Keratinocyte (primary cell): ENCODE data around the gene IRF2BP2. TPM values are rescaled to one million over a fixed set of nuclear protein-coding genes. Genes with fewer than 3 reads are reported as not detected.
A peak's percentile ranks its signal among the peaks of the same experiment; 100 is the strongest.

Experiments used
- DNase-seq: peaks from one replicate; pipeline ENCODE4 v3.0.0-alpha.2; 2011; ENCODE audit warnings: low read depth, missing footprints, low spot score
- FAIRE-seq: peaks from 2 replicates; lab custom pipeline; 2011; peaks lifted over from hg19 to GRCh38; lab: Jason Lieb, UNC
- H2AFZ ChIP-seq: 2 replicates; pipeline ENCODE4 v1.6.0; 2012; ENCODE audit warnings: low read length, control low read depth, inconsistent platforms; ENCODE audit not compliant: control insufficient read depth
- H3K27ac ChIP-seq: 2 replicates; pipeline ENCODE4 v1.5.1; 2011; ENCODE audit warnings: low read length; ENCODE audit not compliant: control insufficient read depth, insufficient read depth
- H3K27me3 ChIP-seq: 3 replicates; pipeline ENCODE4 v1.6.0; 2011; ENCODE audit warnings: low read length; ENCODE audit not compliant: control insufficient read depth, insufficient read depth; ENCODE audit errors: extremely low read depth
- H3K36me3 ChIP-seq, 2 experiments: 2 replicates in 1 of 2; 3 replicates in 1 of 2; pipeline ENCODE4 v1.5.1; 2011; ENCODE audit warnings: low read length in 2 of 2, mild to moderate bottlenecking in 1 of 2; ENCODE audit not compliant: control insufficient read depth in 2 of 2, insufficient read depth in 2 of 2; ENCODE audit errors: extremely low read depth in 1 of 2
- H3K4me1 ChIP-seq: 3 replicates; pipeline ENCODE4 v1.5.1; 2011; ENCODE audit warnings: low read length; ENCODE audit not compliant: control insufficient read depth, insufficient read depth; ENCODE audit errors: extremely low read depth
- H3K4me2 ChIP-seq: 3 replicates; pipeline ENCODE4 v1.6.0; 2011; ENCODE audit warnings: low read depth, low read length; ENCODE audit not compliant: control insufficient read depth, insufficient read depth; ENCODE audit errors: extremely low read depth
- H3K4me3 ChIP-seq, 3 experiments: fragments of 200-600 bp in 1 of 3; sonication (generic) in 1 of 3; 2 replicates in 2 of 3; 3 replicates in 1 of 3; pipeline ENCODE4 v1.5.1; 2011 to 2016; ENCODE audit warnings: low read length in 3 of 3, mild to moderate bottlenecking in 3 of 3, control low read depth in 2 of 3, inconsistent platforms in 1 of 3, low read depth in 1 of 3, mixed read lengths in 1 of 3, mixed run types in 1 of 3, moderate library complexity in 1 of 3; ENCODE audit not compliant: control insufficient read depth in 2 of 3, insufficient read depth in 2 of 3; ENCODE audit errors: extremely low read depth in 1 of 3
- H3K79me2 ChIP-seq: 2 replicates; pipeline ENCODE4 v1.6.0; 2012; ENCODE audit warnings: low read length; ENCODE audit not compliant: control insufficient read depth, insufficient read depth
- H3K9ac ChIP-seq: 3 replicates; pipeline ENCODE4 v1.6.0; 2011; ENCODE audit warnings: low read length; ENCODE audit not compliant: control insufficient read depth, insufficient read depth; ENCODE audit errors: extremely low read depth
- H3K9me1 ChIP-seq: 3 replicates; pipeline ENCODE4 v1.6.0; 2011; ENCODE audit warnings: low read length; ENCODE audit not compliant: control insufficient read depth, insufficient read depth; ENCODE audit errors: extremely low read depth
- H3K9me3 ChIP-seq: 2 replicates; pipeline ENCODE4 v1.5.1; 2012; ENCODE audit warnings: low read depth, low read length; ENCODE audit not compliant: control insufficient read depth
- H4K20me1 ChIP-seq: 3 replicates; pipeline ENCODE4 v1.6.0; 2011; ENCODE audit warnings: low read length; ENCODE audit not compliant: control insufficient read depth, insufficient read depth; ENCODE audit errors: extremely low read depth
- EZH2 ChIP-seq: IDR thresholded peaks from one replicate; pipeline ENCODE4 v1.6.1; 2012; ENCODE audit warnings: inconsistent platforms, mild to moderate bottlenecking, low read length, moderate library complexity
- dilution Hi-C: fragments of 300-500 bp; cut with MboI; formaldehyde crosslinking; loops from one replicate; pipeline ENCODE4 v1.7.0; 2020; ENCODE audit warnings: low sequenced_read_pairs; ENCODE audit not compliant: extremely low pct_ligation_motif_present
- polyA plus RNA-seq, 5 experiments: library from polyadenylated mRNA; depleted of rRNA in 3 of 5; stranded (reverse) in 3 of 5; stranded (forward) in 1 of 5; unstranded in 1 of 5; fragments of >200 nt; gene quantifications; 1 replicate in 1 of 5; 2 replicates in 3 of 5; 3 replicates in 1 of 5; pipeline versions ENCODE4 v1.2.1 to v1.2.3, GENCODE V29; 2011 to 2012; ENCODE audit warnings: missing spikeins in 2 of 5, low read depth in 1 of 5, low replicate concordance in 1 of 5
- TF ChIP-seq, protein P1 (sequence below), 3 experiments: IDR thresholded peaks in 1 of 3; conservative IDR thresholded peaks in 1 of 3; optimal IDR thresholded peaks in 1 of 3; 2 replicates in 2 of 3; 3 replicates in 1 of 3; pipeline versions ENCODE3 to v1.5.1; 2011; ENCODE audit warnings: low read length in 3 of 3, mild to moderate bottlenecking in 3 of 3, moderate library complexity in 2 of 3, control low read depth in 1 of 3, inconsistent platforms in 1 of 3; ENCODE audit not compliant: insufficient read depth in 2 of 3; ENCODE audit errors: extremely low read depth in 1 of 3

IRF2BP2 gene
- polyA plus RNA-seq, 1 donor (not counting 4 experiments of a cell fraction or from before 2014, with no cell fraction given), result 29.9 TPM

- no peaks in the 10 kb centered on the region for H3K36me3 ChIP-seq
- peaks cover 12% of the 10 kb centered on the region for H3K4me1 ChIP-seq
- dilution Hi-C loops, result no loop called here
- H3K9me1 ChIP-seq, result no peaks in the 10 kb centered on the region
- H3K4me2 ChIP-seq, result no peak overlapping the region
- no peaks in the 10 kb centered on the region for H3K79me2 ChIP-seq
- H3K27ac ChIP-seq, result no peak overlapping the region
- no peak for TF ChIP-seq EZH2
- TF ChIP-seq, protein P1, sequence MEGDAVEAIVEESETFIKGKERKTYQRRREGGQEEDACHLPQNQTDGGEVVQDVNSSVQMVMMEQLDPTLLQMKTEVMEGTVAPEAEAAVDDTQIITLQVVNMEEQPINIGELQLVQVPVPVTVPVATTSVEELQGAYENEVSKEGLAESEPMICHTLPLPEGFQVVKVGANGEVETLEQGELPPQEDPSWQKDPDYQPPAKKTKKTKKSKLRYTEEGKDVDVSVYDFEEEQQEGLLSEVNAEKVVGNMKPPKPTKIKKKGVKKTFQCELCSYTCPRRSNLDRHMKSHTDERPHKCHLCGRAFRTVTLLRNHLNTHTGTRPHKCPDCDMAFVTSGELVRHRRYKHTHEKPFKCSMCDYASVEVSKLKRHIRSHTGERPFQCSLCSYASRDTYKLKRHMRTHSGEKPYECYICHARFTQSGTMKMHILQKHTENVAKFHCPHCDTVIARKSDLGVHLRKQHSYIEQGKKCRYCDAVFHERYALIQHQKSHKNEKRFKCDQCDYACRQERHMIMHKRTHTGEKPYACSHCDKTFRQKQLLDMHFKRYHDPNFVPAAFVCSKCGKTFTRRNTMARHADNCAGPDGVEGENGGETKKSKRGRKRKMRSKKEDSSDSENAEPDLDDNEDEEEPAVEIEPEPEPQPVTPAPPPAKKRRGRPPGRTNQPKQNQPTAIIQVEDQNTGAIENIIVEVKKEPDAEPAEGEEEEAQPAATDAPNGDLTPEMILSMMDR (optimal IDR thresholded peaks at IDR 0.05 in 1 of 3, IDR thresholded peaks at IDR 0.05 in 1 of 3, conservative IDR thresholded peaks at IDR 0.05 in 1 of 3; ENCODE audit: extremely low read depth in 1 of 3, insufficient read depth in 2 of 3, low read length in 3 of 3), result no peak
- no peak overlapping the region for H3K4me3 ChIP-seq
- no peaks in the 10 kb centered on the region for H4K20me1 ChIP-seq
- no peak overlapping the region for H3K9ac ChIP-seq
- H3K9me3 ChIP-seq, result no peaks in the 10 kb centered on the region
- DNase-seq, result no peak
- peak; percentile 46 for FAIRE-seq
- no peaks in the 10 kb centered on the region for H3K27me3 ChIP-seq
- H2AFZ ChIP-seq, result peak overlapping the region; percentile 4
Measured at GRCh38 chr1:234624724-234625117, 14.7 kb upstream of the IRF2BP2 start.

DNA sequence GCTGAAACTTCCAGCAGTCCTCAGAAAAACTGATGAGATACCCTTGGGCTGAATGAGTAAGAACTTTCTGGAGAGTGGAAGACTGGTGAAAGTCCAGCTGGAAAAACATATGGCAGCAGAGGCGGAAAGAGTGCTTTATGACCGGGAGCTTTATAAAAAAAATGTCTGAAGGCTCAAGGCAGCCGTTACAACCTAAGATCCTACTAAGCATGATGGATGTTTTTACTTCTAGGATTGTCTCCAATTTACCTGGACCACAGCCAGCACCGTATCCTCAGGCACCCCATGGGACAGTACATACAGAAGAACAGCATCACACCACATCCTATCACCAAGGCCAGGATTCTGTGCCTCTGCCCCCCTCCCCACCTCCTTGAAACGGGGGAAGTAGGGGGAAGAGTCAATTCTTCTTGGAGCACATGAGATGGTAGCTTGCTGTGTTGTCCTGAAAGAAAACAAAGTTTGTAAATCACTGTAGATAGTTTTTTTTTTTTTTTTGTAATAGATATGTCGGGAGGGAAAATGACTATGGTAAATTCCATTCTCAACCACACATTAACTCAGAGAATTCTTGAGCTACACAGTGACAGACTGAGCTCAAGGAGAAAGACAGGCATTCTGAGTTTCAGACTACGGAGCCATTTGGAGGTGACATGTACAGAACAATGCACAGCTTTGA, 11.8 kb upstream of the IRF2BP2 start:
- FAIRE-seq (no peak), DNase-seq (no peak)
- Histone ChIP-seq H3K4me3 (no peak overlapping the region), H3K27me3 (no peaks in the 10 kb centered on the region), H3K9me1 (no peaks in the 10 kb centered on the region), H2AFZ (peak overlapping the region; percentile 42), H3K4me2 (no peak overlapping the region), H3K36me3 (no peaks in the 10 kb centered on the region), H4K20me1 (no peaks in the 10 kb centered on the region), H3K79me2 (no peaks in the 10 kb centered on the region), H3K9ac (no peak overlapping the region), H3K27ac (no peak overlapping the region), H3K9me3 (no peaks in the 10 kb centered on the region), H3K4me1 (peaks cover 26% of the 10 kb centered on the region)
- TF ChIP-seq, protein P1 (optimal IDR thresholded peaks at IDR 0.05 in 1 of 3, IDR thresholded peaks at IDR 0.05 in 1 of 3, conservative IDR thresholded peaks at IDR 0.05 in 1 of 3; ENCODE audit: extremely low read depth in 1 of 3, insufficient read depth in 2 of 3, low read length in 3 of 3), result no peak
- TF ChIP-seq EZH2, result no peak
- dilution Hi-C loops, result no loop called here
